Amygdala (tissue), 56 donors: ENCODE data around the gene PLXND1.

Experiments
- DNase-seq, 56 donors: peaks; one replicate each; lab custom pipeline; 2025; lab: John Stamatoyannopoulos, UW

PLXND1 gene

DNA sequence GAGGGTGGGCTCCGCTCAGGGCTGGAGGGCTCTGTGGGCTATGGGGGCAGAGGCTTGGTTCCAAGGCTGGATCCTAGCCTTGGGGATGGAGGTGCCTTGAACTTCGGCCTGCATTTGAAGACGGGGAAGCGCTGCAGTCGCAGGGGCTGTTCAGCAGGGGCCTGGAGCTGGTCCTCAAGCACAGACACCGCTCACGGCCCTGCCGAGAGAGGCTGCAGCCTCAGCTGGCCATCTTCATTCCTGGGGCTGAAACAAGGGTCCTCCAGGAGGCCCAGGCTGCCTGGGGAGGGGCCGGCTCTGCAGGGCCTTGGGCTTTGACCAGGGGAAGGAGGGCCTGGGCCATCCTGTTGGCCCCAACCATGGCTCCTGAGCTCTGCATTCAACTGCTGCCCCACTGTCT, 25.6 kb upstream of the PLXND1 start:
- DNase-seq, result no peak

- DNase-seq, result no peak
Observed at GRCh38 chr3:129629011-129629410, 22.5 kb upstream of the PLXND1 start.

- DNase-seq, result no peak
Observed at GRCh38 chr3:129628169-129628522, 21.7 kb upstream of the PLXND1 start.

DNA sequence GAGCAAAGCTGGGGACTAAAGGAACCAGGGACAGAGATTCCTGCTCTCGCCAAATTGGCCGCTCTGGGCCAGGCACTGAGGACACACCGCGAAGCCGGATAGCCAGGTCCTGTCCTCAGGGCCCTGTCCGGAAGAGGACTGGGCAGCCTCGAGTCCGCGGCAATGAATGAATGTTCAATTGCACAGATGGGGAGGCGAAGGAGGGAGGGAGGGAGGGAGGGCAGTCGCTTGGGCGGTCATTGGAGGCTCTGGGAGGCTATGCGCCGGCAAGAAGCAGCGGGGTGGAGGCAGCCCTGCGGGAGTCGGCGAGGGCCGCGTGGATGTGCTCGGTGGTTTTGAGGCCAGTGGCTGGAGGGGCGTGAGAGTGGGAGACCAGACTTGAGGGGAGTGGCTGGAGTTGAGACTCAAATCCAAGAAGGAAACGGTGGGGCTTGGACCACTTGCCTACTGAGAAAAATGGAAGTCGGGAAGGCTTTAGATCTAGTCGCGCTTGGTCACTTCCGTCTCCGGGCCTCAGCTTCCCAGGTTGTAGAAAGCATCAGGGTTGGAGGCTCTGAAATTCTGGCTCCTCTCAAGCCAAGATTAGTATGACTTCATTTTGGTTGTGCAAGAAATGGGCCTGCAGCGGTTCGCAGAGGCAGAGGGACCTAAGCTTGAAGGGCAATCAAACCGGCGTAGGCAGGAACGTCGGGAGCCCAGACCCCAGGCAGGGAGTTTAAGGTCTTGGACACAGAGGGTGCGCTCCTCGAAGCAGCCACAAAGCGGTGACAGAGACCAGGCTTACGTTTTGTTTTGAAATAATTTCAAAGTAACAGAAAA, 21.1 kb upstream of the PLXND1 start:
- peak in 50 of 56 donors; percentile 9 to 82 (median 60) for DNase-seq

DNA sequence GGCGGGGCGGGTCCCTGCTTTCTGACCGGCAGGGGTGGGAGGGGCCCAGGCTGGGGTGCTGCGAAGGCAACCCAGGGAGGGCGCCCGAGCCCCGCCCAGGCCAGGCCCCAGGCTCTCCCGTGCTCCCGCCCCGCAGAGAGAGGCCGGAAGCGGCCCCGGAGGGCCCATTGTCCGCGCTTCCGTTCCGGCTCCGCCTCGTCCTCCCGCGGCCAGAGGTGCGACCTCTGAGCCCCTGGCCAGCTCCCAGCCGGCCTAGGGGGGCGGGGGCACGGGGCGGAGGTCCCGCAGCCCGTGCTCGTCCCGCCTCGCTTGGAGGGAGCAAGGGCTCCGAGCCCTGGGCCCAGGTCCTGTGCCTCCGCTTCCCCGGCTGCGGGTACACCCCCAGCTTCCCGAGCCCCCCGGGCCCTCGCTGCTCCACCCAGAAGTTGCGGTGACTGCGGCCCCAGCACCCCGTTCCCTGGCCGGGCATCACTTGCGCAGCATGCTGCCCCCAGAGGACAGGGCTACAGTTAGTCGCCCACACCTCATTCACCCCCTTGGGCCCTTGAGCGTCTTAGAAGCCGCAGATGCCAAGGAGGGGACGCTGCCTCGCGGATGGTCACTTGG, 20.4 kb upstream of the PLXND1 start:
- peak in 49 of 56 donors; percentile 9 to 85 (median 63) for DNase-seq

GRCh38 chr3:129625072-129625874, 18.8 kb upstream of the PLXND1 start:
- no peak for DNase-seq

GRCh38 chr3:129624347-129625071, 18.0 kb upstream of the PLXND1 start:
- DNase-seq, result no peak

- no peak for DNase-seq
Observed at GRCh38 chr3:129623447-129624118, 17.1 kb upstream of the PLXND1 start.

- no peak for DNase-seq
Observed at GRCh38 chr3:129622933-129623332, 16.5 kb upstream of the PLXND1 start.

GRCh38 chr3:129622226-129622874, 15.9 kb upstream of the PLXND1 start:
- DNase-seq, result no peak

DNA sequence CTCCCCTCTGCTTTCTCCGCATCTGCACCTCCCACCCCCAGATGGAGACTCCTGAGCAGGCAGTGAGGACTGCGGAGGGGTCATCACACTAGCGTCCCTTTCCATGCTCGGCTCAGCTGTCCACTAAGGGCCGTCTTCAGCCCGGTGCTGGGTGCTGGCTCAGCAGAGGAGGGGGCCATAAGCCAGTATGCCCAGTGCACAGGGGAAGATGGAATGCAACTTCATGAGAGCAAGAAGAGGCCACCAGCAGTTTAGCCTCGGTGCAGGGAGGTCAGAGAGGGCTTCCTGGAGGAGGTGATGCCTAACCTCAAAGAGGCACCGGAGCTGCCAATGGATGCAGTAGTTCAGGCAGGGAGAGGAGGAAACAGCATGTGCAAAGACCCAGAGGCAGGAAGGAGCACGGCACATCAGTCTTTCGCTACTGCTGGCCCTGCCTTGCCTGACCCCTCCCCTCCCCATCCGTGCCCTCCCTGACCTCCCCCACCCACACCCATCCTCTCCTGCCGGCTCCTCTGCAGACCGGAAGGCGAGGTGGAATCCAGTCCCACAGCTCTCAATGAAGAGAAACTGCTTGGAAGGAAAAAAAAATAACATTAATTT, 15.2 kb upstream of the PLXND1 start:
- DNase-seq, result no peak

DNA sequence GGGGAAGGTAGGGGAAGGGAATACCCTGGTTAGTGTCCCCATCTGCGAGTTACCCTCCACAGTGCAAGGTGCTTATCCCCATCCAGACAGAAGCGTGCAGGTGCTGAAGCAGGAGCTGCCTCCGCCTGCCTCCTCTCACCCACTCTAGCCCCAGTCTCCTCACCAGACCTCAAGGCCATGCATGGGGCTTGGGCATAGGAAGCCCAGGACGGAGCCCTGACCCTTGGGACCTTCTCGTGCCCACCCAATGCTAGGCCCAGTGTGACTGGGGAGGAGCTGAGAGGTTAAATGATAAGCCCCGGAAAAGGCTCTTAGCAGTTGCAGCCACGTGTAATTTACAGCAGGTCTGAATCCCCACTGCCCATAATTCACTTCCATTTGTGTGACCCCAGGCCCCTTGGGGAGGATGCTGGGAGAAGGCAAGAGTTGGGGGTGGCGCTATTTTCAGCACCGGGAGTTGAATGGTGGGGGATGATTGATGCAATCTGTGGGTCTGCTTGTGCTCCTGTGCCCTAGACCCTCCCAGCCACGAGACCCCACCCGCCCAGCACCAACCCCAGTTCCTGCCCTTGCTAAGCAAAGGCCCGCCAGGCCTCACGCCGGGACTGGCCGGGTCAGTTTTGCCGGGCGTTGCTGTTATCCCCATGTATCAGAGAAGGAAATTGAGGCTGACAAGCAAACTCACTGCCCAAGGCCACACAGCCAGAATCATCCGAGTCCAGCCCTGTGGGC, 14.5 kb upstream of the PLXND1 start:
- no peak for DNase-seq

- no peak for DNase-seq
Observed at GRCh38 chr3:129619726-129620162, 13.3 kb upstream of the PLXND1 start.

DNA sequence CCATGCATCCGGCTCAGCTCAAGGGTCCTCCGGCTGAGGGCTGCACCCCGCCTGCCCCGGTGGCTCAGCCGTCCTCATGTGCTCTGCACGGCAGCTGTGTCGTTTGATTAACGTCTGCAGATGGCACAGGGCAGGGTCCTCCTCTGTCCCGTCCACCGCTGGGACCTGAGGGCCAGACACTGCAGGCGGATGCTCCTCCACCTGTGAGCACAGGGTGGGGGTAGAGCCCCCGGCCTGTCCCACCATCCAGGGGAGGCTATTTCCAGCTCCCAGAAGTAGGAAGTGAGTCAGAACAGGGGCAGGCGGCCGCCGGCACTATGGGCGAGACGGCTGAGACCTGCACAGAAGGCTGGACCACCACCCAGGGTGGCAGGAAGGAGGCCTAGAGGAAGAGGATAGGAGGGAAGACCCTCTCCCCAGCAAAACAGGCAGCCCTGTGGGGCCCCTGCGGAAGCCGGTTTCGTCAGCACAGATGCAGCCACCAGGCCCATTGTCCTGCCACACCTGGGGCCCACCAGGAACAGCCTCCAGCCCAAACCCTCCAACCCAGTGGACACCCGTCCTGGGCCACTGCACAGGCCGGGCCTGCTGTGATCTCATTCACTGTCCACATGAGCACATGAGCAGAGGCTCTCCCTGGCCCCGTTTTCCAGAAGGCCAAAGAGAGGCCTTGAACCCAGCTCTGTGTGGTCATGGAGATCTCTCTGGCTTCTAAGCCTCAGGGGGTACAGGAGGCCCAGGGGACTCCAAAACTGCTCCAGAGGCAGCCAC, 12.6 kb upstream of the PLXND1 start:
- no peak for DNase-seq

DNA sequence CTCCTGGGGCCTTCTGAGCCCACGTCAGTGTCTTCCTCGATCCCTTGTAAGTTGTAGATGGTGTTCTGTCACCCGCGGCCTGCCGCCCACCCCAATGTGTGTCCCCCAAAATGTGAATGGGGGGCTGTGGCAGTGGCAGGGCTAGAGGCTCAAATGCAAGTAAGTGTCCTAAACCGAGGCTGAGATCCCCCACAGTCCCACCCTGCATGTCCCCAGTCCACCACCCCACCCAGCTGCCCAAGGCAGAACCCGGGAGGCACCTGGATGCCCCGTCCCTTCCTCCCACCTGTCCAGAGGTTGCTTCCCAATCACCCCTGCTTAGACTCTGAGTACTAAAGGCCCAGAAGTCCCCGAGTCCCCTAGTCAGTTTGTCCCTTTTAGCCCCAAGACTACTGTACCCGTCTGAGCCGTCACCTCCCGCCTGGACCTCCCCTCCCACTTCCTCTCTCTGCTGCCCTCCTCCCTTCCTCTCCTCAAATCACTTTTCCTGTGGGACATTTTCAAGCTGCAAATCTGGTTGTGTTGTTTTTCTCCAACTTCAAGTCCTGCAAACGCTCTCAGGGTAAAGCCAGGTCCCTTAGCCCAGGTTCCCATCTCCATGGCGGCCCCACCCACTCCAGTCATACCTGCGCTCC, 11.8 kb upstream of the PLXND1 start:
- DNase-seq, result no peak

DNA sequence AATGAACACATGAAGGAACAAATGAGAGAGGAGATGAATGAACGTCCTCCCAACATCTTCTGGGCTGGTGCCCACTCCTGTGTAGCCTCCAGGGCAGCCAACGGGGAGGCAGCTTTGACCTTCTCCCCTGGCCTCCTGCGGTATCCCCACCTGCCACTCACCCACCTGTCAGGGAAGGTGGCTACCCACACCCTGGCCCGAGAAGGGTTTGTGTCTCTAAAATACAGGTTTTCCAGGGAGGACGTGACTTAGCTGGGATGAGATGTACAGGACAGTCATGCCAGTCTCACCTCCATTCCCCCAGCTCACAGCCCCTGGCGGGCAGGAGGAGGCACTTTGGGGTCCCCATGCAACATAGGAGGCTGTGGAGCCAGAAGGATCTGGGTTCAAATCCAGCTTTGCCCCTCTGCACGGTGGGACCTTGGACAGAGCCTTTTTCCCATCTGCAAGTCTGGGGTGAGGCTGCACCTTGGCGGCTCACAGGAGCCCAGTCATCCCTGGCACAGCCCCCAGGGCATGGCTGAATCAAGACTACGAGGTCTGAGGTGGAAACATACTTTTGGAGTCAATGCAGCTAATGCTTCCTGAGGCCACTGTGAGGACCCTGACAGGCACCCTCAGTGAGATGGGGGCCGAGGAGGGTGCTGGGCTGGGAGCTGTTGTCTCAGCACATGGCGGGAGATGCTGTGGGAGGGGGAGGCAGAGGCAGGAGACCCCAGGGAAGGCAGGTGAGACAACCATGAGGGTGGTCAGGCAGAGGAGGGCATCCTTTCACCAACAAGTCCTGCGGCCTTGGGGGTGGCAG, 11.1 kb upstream of the PLXND1 start:
- DNase-seq, result no peak
